NCI-H146 (cell line): ENCODE data around the gene GABBR1.

ENCODE experiments used
- DNase-seq: peaks from one replicate; lab custom pipeline; 2025; lab: John Stamatoyannopoulos, UW

The GABBR1 gene

GRCh38 chr6:29527564-29527963 lies 105.4 kb downstream of the GABBR1 start:
- DNase-seq = no peak

- no peak for DNase-seq
These were observed 105.9 kb downstream of the GABBR1 start for GRCh38 chr6:29527126-29527525.

GRCh38 chr6:29525311-29525639 lies 107.7 kb downstream of the GABBR1 start:
- no peak for DNase-seq

- DNase-seq = no peak
These were observed 108.3 kb downstream of the GABBR1 start for GRCh38 chr6:29524444-29525310.

GRCh38 chr6:29524044-29524443 lies 108.9 kb downstream of the GABBR1 start:
- DNase-seq = no peak

GRCh38 chr6:29522227-29522626 lies 110.8 kb downstream of the GABBR1 start:
- DNase-seq = no peak

- no peak for DNase-seq
These were observed 111.8 kb downstream of the GABBR1 start for GRCh38 chr6:29521006-29521680.

GRCh38 chr6:29520232-29520631 lies 112.8 kb downstream of the GABBR1 start:
- DNase-seq = no peak

GRCh38 chr6:29519291-29520010 lies 113.5 kb downstream of the GABBR1 start:
- DNase-seq = no peak

- DNase-seq = no peak
These were observed 115.1 kb downstream of the GABBR1 start for GRCh38 chr6:29517728-29518440.

- DNase-seq = no peak
These were observed 115.7 kb downstream of the GABBR1 start for GRCh38 chr6:29517245-29517644.

- DNase-seq = no peak
These were observed 116.9 kb downstream of the GABBR1 start for GRCh38 chr6:29516108-29516507.

- DNase-seq = no peak
These were observed 122.2 kb downstream of the GABBR1 start for GRCh38 chr6:29510746-29511300.

- DNase-seq = peak; percentile 34
These were observed 122.8 kb downstream of the GABBR1 start for GRCh38 chr6:29510202-29510601.
